Neural crest cell (in vitro differentiated cells): ENCODE results near the gene DLST. TPM values are rescaled to one million over a fixed set of nuclear protein-coding genes. Genes with fewer than 3 reads are reported as not detected.

Experiments
- DNase-seq: peaks from one replicate; pipeline ENCODE4 v3.0.0; 2021; ENCODE audit warnings: low read depth, mixed read lengths, low spot score
- H3K27ac Mint-ChIP-seq: one replicate; pipeline ENCODE4 v1.8.0; 2021; ENCODE audit warnings: mild to moderate bottlenecking, mixed read lengths; ENCODE audit not compliant: unreplicated experiment
- H3K27me3 Mint-ChIP-seq: 2 replicates; pipeline ENCODE4 v1.8.0; 2021; ENCODE audit warnings: low read depth, mild to moderate bottlenecking, mixed read lengths
- H3K36me3 Mint-ChIP-seq: 2 replicates; pipeline ENCODE4 v1.8.0; 2021; ENCODE audit warnings: low read depth, mild to moderate bottlenecking, mixed read lengths
- H3K4me1 Mint-ChIP-seq: 2 replicates; pipeline ENCODE4 v1.8.0; 2021; ENCODE audit warnings: mixed read lengths
- H3K4me3 Mint-ChIP-seq: one replicate; pipeline ENCODE4 v1.8.0; 2021; ENCODE audit warnings: mild to moderate bottlenecking, mixed read lengths
- H3K9me3 Mint-ChIP-seq: 2 replicates; pipeline ENCODE4 v1.8.0; 2021; ENCODE audit warnings: mixed read lengths
- CTCF ChIP-seq: fragments of 200-600 bp; sonication (generic); conservative IDR thresholded peaks from 2 replicates; pipeline ENCODE4 v1.5.0; 2021; ENCODE audit warnings: antibody characterized with exemption, mild to moderate bottlenecking
- total RNA-seq: library from RNA; stranded (reverse); gene quantifications from 2 replicates; pipeline ENCODE4 v1.2.1, GENCODE V29; 2021

DLST gene
- total RNA-seq, 1 donor from 2014 or later = 97.4 TPM

DNA sequence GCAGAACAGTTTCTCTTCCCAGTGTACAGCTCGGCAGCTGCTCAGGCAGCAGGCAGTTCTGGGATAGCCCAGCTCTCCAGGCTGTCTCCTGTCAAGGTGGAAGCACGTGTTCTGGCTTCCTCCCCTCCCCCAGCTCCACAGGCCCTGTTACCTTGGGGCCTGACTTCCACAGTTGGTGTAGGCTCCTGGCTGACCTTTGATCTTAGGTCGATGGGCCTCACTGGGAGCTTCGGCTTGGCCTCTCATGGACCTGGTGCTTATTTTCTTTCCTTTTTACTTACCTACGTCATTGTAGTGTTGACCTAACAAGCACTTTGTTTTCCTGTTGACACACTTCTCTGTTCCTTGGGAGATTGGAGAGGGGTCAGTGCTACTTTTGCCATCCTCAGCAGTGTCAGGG is 17.0 kb downstream of the DLST start:
- Mint-ChIP-seq H3K4me3 (no peak overlapping the region), H3K9me3 (no peaks in the 10 kb centered on the region), H3K36me3 (peaks cover 44% of the 10 kb centered on the region), H3K27ac (no peak overlapping the region), H3K4me1 (peaks cover 8% of the 10 kb centered on the region), H3K27me3 (no peaks in the 10 kb centered on the region)
- no peak for DNase-seq
- no peak for TF ChIP-seq CTCF

DNA sequence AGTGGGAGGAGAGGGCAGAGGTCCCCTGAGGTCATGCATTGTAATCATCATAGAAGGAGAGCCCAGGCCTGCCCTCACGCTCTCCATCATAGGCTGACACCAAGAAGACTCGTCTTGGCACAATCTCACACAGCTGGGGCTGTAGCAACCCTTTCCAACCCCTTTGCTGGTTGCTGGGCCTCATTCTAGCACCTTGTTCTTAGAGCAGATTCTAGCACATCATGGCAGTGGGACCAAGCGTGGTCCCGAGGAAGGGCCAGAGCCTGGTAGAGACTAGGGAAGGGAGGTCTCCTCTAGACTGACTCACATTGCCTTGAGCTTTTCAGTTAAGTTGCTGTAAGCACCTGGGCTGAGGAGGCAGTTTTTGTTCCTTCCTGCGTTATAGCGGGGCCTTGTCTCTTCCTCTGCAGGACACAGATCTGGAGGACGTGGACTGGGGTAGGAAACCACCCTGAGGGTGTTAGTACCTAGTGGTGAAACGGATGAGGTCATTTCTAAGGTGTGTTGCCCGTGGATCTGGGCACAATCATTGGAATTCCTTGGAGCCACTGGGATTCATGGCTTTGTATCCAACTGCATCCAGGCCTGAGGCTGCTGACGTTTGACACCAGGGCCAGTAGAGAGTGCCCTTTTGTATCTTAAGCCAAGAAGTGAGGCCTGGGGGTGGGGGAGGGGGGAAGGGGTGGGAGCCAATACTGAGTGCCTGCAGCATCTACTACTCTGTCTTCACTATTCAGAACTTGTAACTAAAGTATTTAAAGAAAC is 21.4 kb downstream of the DLST start:
- Mint-ChIP-seq H3K27me3 (no peaks in the 10 kb centered on the region), H3K36me3 (peaks cover 33% of the 10 kb centered on the region), H3K9me3 (no peaks in the 10 kb centered on the region), H3K4me1 (peaks cover 8% of the 10 kb centered on the region), H3K27ac (no peak overlapping the region), H3K4me3 (no peak overlapping the region)
- no peak for DNase-seq
- TF ChIP-seq CTCF = no peak

GRCh38 chr14:74904635-74905503 is 23.2 kb downstream of the DLST start:
- no peak for DNase-seq
- Mint-ChIP-seq H3K36me3 (peaks cover 18% of the 10 kb centered on the region), H3K4me3 (no peak overlapping the region), H3K4me1 (peaks cover 8% of the 10 kb centered on the region), H3K27me3 (no peaks in the 10 kb centered on the region), H3K9me3 (no peaks in the 10 kb centered on the region), H3K27ac (no peak overlapping the region)
- no peak for TF ChIP-seq CTCF

DNA sequence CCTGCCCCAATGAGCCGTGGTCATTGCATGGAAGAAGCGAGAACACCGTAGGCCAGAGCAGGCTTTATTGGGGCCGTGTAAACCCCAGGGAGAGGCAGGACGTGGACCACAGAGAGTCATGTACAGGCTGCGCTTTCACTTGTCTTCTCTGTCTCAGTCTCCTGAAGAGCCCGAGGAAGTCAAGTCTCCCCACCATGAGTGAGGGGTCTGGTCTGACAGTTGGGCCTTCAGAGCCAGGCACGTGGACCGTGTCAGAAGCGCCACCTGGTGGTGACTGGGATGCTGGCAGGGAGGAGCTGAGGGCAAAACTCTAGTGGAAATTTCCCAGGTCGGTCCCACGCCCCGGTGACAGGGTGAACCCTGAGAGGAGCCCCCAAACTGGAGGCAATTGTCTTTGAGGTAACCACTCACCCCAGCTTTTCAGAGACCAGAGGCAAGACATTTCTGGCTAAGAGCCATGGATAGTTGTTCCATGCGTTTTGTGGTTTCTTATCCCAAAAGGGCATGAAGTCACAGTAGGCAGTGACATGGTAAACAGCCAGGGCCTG is 24.0 kb downstream of the DLST start:
- Mint-ChIP-seq H3K27ac (no peak overlapping the region), H3K27me3 (no peaks in the 10 kb centered on the region), H3K9me3 (no peaks in the 10 kb centered on the region), H3K4me3 (peak overlapping the region; percentile 41), H3K4me1 (peaks cover 8% of the 10 kb centered on the region), H3K36me3 (peaks cover 13% of the 10 kb centered on the region)
- peak; percentile 86 for DNase-seq
- TF ChIP-seq CTCF = peak; percentile 90

DNA sequence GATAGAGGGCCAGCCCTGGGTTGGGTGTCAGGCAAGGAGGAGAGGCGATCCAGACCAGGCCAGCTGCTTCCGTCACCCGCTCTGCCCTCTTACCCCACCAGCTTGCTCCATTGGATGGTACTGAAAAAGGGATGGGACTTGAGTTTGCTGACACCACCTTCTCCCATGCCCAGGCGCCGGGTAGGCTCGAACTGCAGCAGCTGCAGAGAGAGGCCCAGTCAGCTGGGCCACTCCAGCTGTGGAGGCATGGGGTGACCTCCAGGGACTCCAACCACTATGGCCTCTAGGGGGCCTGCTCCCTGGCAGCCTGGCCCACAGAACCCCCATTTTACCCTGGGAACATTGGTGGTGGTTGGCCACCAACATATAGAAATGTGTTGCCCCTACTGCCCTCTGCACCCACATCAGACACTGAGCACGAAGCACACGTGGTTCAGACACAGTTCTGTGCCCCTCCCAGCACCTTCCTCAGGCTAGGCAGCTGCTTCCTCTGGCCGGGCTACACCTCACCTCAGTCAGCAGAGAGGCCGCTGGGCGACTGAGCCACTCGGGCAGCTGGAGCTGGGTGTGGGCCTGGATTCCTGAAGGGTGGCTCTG is 25.3 kb downstream of the DLST start:
- no peaks in the 10 kb centered on the region for H3K27me3 Mint-ChIP-seq
- no peak overlapping the region for H3K4me3 Mint-ChIP-seq
- DNase-seq = no peak
- peaks cover 8% of the 10 kb centered on the region for H3K4me1 Mint-ChIP-seq
- peaks cover 13% of the 10 kb centered on the region for H3K36me3 Mint-ChIP-seq
- H3K9me3 Mint-ChIP-seq = no peaks in the 10 kb centered on the region
- TF ChIP-seq CTCF = peak; percentile 18
- H3K27ac Mint-ChIP-seq = no peak overlapping the region
